ENCODE measurements around the gene DCC. TPM values are rescaled to one million over a fixed set of nuclear protein-coding genes. Genes with fewer than 3 reads are reported as not detected.

DCC gene
- total and polyA plus RNA-seq, 10 donors = 0.03 to 9.2 (median 0.91) TPM; not detected in 1

GRCh38 chr18:53114441-53114840 lies 774.4 kb downstream of the DCC start:
- H3K36me3 ChIP-seq = no peaks in the 10 kb centered on the region
- TF ChIP-seq POLR2AphosphoS5 (IDR thresholded peaks at IDR 0.05) (no peak), CTCF (IDR thresholded peaks at IDR 0.05 in 8 of 11, conservative IDR thresholded peaks at IDR 0.05 in 3 of 11) (no peak), POLR2A (IDR thresholded peaks at IDR 0.05) (no peak)
- intact Hi-C loops (cut with DNase I; ENCODE audit: low total_unique reads) = no loop called here
- DNase-seq = no peak
- H3K4me1 ChIP-seq = no peaks in the 10 kb centered on the region
- WGBS, 5 donors = 60 to 70% (median 62%) methylated on average over 3 of the region's 3 CpGs
- H3K27me3 ChIP-seq (replicated peaks in 1 of 7) = no peaks in the 10 kb centered on the region
- H3K4me3 ChIP-seq = no peak overlapping the region
- H3K9me3 ChIP-seq = peaks cover 0 to 10% (median 7%) of the 10 kb centered on the region in 8 donors
- no peak overlapping the region for H3K27ac ChIP-seq

- TF ChIP-seq CTCF (IDR thresholded peaks at IDR 0.05 in 8 of 11, conservative IDR thresholded peaks at IDR 0.05 in 3 of 11) (no peak), POLR2A (IDR thresholded peaks at IDR 0.05) (no peak), POLR2AphosphoS5 (IDR thresholded peaks at IDR 0.05) (no peak)
- intact Hi-C loops (cut with DNase I; ENCODE audit: low total_unique reads) = no loop called here
Observed at GRCh38 chr18:53115876-53116585, 776.0 kb downstream of the DCC start.

DNA sequence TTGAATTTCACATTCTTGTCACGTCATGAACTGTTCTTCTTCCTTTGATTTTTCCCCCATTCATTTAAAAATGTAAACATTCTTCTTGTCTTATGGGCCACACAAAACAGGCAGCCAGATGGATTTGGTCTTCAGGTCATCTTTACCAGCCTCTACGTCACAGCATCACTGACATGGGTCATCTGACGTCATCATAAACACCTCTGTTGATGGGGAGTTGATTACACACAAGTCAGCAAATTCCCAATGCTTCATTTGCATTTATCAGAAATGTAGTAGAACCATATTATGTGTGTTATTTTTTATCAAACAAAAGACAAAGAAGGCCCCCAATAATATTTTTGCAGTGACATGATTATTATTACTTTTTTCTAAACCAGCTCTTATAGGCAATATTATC lies 777.9 kb downstream of the DCC start:
- DNase-seq = no peak
- Histone ChIP-seq H3K9me3 (peaks cover 0 to 2% (median 0%) of the 10 kb centered on the region in 8 donors), H3K4me1 (no peaks in the 10 kb centered on the region), H3K4me3 (no peak overlapping the region), H3K27ac (no peak overlapping the region), H3K27me3 (replicated peaks in 1 of 7) (no peaks in the 10 kb centered on the region), H3K36me3 (no peaks in the 10 kb centered on the region)
- TF ChIP-seq POLR2AphosphoS5 (IDR thresholded peaks at IDR 0.05) (no peak), CTCF (IDR thresholded peaks at IDR 0.05 in 8 of 11, conservative IDR thresholded peaks at IDR 0.05 in 3 of 11) (no peak), POLR2A (IDR thresholded peaks at IDR 0.05) (no peak)
- intact Hi-C loops (cut with DNase I; ENCODE audit: low total_unique reads) = no loop called here
- whole genome bisulfite sequencing, 5 donors = 78 to 88% (median 83%) methylated on average over 3 of the region's 3 CpGs

More at GRCh38 chr18:53115876-53116585, 776.0 kb downstream of the DCC start:
- Histone ChIP-seq H3K9me3 (no peaks in the 10 kb centered on the region), H3K36me3 (no peaks in the 10 kb centered on the region), H3K27ac (peak overlapping the region in 3 of 8 donors; percentile 6 to 30 (median 20)), H3K27me3 (replicated peaks in 1 of 7) (no peaks in the 10 kb centered on the region), H3K4me3 (peak overlapping the region in 3 of 8 donors; percentile 13 to 52 (median 31)), H3K4me1 (no peaks in the 10 kb centered on the region)
- WGBS, 5 donors = 52 to 68% (median 62%) methylated on average over 10 of the region's 10 CpGs
- DNase-seq = no peak

GRCh38 chr18:53126210-53126609 lies 786.2 kb downstream of the DCC start:
- Histone ChIP-seq H3K9me3 (peaks cover 0 to 9% (median 0%) of the 10 kb centered on the region in 8 donors), H3K4me1 (no peaks in the 10 kb centered on the region), H3K36me3 (no peaks in the 10 kb centered on the region), H3K27me3 (replicated peaks in 1 of 7) (no peaks in the 10 kb centered on the region), H3K4me3 (no peak overlapping the region), H3K27ac (no peak overlapping the region)
- 65 to 84% (median 81%) methylated on average over 1 of the region's 1 CpG for WGBS, 5 donors
- TF ChIP-seq CTCF (IDR thresholded peaks at IDR 0.05 in 8 of 11, conservative IDR thresholded peaks at IDR 0.05 in 3 of 11) (no peak), POLR2AphosphoS5 (IDR thresholded peaks at IDR 0.05) (no peak), POLR2A (IDR thresholded peaks at IDR 0.05) (no peak)
- no peak for DNase-seq
- intact Hi-C loops (cut with DNase I; ENCODE audit: low total_unique reads) = no loop called here

Measured in spleen (tissue), 11 donors.